K562 treated with DMSO at 1 percent for 24 hours (cell line): ENCODE data around the gene STARD3. TPM values are rescaled to one million over a fixed set of nuclear protein-coding genes. Genes with fewer than 3 reads are reported as not detected.

Experiments
- total RNA-seq: library from RNA; unstranded; fragments of 300-600 nt; gene quantifications from 2 replicates; pipeline ENCODE4 v1.2.3, GENCODE V29; 2022; ENCODE audit warnings: low read depth; ENCODE audit not compliant: insufficient read depth

STARD3 gene
- 97.0 and 108 TPM in 2 replicates for total RNA-seq

DNA sequence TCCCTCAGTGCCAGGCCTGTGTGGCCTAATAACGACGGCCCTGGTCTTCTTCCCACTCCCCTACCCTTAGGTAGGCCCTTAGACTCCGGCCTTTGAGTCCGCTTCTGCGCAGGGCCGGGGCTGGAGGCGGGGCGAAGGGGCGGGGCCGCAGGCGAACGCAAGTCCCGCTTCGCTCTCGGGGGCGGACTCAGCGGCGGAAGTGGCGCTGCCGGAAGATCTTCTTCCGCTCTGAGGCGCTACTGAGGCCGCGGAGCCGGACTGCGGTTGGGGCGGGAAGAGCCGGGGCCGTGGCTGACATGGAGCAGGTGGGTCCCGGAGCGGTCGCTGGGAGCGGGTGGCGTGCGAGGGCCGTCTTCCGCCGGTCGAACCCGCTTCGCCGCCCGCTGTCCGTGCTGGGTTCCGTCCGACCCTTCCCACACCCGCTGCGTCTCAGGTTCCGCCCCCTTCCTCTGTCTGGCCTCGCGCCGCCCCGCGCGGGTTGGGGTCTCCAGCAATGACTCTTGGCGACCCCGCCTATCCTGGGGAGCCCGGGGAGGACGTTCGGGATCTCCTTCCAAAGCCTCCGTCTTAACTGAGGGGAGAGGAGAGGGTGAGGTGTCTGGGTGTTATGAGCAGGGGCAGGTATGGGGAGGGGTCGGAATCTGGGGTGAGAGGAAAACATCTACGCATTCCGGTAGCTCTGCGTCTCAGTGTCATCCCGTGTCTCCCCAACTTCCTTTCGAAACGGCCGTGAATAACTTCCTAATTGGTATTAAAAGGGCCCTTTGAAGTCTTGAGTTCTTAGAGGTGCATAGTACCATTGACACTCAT, at the start of gene STARD3:
Gene STARD3 (plus strand): TSS at position 218 of the 810 bp plus-strand sequence. CDS start 16,388 bp downstream, outside the sequence.

DNA sequence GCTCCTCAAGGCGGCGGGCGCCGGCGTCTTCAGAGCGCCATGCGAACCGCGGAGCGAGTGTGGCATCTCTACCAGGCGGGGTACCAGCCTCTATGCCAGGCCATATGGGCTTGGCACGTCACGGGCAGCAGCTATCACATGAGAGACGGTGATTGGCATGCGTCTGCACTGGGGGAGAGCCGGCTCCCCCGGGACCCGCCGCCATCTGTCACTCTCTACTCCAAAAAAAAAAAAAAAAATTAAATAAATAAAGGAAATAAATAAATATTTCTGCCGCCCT, 29.2 kb upstream of the STARD3 start, which contains the start of gene NEUROD2:
Gene NEUROD2 (minus strand): TSS at position 70 of the 280 bp plus-strand sequence. CDS start 1,321 bp downstream, outside the sequence.

DNA sequence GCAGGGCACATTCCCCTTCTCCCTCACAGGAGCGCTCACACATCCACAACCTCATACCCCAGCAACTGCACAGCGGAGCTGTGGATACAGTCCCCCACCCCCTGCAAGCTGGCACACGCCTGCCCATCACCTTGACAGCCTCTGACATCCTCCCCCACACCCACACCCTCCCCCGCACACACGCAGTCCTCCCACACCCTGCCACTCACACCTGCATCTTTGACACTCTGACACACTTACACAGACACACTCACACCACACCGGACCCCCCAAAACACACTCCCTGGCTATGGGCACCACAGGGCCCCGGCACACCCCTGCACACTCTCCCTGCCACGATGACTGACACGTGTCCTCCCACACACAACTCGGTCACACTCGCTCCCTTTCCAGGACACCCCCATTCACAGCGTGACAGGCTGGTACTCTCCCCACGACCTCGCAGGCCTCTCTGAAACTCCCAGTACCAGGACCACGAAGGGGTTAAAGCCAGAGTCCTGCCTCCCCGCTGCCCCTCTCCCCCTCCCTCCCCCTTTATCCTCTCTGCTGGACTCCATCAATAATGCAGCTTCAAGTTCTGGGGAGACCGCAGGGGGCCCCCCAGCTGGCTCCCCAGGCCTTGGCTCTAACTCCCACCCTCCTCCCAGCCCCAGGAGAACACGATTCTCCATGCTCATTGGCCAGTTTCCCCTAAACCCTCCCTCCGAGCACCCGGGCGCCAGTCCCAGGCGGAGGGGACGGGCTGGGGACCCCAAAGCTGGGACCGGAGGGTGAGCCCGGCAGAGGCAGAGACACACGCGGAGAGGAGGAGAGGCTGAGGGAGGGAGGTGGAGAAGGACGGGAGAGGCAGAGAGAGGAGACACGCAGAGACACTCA, 10.5 kb upstream of the STARD3 start, which contains the start of gene PPP1R1B:
Gene PPP1R1B (plus strand): TSS at position 782 of the 876 bp plus-strand sequence. CDS start 441 bp downstream, outside the sequence.

DNA sequence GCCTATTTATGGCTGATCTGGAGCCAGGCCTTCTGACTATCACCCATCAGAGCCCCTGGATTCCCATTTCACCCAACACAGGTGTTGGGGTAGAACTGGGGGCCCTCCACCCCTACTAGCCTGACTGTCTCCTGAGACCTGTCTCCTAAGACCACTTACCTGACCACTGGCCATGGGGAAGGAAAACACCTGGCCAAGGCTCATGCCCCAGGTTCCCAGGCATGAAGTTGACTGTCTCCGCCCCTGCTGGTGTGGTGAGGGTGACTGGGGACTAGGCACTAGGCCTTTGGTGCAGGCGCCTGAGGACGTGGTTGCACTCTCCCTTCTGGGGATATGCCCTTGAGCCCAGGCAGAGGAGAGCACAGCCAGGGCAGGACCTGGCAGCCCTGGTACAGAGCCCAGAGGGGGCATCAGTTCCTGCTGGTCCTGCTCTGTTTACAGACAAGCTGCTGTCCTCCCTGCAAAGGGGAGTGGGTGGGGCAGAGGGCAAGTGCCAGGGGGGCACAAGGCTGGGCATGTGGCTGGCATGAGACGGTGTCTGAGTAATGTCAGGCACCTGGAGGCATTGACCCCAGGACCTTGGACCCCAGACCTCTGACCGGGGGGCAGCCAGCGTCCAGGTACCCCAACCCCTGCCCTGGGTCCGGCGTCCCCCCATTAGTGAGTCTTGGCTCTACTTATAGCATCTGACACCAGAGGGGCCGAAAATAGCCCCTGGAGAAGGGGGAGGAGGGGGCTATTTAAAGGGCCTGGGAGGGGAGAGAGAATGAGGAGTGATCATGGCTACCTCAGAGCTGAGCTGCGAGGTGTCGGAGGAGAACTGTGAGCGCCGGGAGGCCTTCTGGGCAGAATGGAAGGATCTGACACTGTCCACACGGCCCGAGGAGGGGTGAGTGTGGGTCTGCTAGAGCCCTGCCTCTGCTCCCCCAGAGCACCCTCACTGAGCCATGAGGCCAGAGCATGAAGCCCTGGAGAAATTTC, 27.9 kb downstream of the STARD3 start, which contains the start of gene TCAP:
Gene TCAP (plus strand): TSS at position 769 of the 981 bp plus-strand sequence. CDS start 11 bp downstream, at position 780.

DNA sequence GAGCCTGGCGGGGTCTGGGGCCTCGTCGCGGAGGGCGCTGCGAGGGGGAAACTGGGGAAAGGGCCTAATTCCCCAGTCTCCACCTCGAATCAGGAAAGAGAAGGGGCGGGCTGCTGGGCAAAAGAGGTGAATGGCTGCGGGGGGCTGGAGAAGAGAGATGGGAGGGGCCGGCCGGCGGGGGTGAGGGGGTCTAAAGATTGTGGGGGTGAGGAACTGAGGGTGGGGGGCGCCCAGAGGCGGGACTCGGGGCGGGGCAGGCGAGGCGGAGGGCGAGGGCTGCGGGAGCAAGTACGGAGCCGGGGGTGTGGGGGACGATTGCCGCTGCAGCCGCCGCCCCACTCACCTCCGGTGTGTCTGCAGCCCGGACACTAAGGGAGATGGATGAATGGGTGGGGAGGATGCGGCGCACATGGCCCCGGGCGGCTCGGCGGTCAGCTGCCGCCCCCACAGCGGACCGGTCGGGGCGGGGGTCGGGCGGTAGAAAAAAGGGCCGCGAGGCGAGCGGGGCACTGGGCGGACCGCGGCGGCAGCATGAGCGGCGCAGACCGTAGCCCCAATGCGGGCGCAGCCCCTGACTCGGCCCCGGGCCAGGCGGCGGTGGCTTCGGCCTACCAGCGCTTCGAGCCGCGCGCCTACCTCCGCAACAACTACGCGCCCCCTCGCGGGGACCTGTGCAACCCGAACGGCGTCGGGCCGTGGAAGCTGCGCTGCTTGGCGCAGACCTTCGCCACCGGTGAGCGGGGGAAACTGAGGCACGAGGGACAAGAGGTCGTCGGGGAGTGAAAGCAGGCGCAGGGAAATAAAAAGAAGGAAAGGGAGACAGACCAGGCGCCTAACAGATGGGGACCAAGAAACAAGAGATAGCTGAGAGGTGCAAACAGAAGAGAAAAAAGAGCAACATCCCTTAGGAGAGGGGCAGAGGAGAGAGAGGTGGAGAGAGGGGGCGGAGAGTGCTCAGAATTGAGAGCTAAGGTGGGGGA, 31.3 kb downstream of the STARD3 start, which contains the start of gene PNMT:
Gene PNMT (plus strand): TSS at position 509 of the 980 bp plus-strand sequence. CDS start 23 bp downstream, at position 532.

DNA sequence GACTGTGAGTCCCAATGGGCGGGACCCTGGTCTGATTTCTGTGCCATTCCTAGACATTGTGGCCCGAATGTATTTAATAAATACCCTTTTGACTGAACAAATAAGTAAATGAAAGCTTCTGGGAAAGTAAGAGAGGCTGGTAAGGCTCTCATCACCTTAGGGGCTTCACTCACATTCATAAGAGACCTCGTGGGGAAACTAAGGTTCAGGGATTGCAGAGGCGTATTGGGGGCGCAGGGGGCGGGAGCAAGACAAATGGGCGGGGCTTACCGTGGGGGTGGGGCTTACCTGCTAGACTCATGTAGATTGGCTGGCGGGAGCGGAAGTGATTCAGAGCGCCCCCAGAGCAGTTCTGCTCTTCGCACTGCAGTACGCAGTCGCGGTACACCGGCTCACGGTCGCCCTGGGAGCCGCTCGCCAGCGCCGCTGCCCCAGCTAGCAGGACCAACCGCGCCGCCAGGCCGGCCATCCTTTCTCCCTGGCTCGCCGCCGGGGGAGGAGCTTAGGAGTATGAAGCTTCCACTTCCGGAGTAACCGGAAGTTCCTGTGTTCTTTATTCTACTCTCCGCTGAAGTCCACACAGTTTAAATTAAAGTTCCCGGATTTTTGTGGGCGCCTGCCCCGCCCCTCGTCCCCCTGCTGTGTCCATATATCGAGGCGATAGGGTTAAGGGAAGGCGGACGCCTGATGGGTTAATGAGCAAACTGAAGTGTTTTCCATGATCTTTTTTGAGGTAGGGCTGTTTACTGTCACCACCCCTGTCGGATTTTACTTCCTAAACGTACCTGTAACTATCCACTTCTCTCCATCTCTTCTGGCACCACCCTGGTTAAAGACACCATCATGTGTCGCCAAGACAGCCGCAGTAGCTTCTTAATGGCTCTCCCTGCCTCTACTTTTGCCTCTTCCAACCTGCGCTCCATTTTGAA, 50.9 kb downstream of the STARD3 start, which contains the start of gene PGAP3:
Gene PGAP3 (minus strand): TSS at position 512 of the 929 bp plus-strand sequence. CDS start 43 bp downstream, at position 469.

DNA sequence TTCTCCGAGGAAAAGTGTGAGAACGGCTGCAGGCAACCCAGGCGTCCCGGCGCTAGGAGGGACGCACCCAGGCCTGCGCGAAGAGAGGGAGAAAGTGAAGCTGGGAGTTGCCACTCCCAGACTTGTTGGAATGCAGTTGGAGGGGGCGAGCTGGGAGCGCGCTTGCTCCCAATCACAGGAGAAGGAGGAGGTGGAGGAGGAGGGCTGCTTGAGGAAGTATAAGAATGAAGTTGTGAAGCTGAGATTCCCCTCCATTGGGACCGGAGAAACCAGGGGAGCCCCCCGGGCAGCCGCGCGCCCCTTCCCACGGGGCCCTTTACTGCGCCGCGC, 62.8 kb downstream of the STARD3 start, which contains the start of gene ERBB2:
Gene ERBB2 (plus strand): TSS at position 247 of the 330 bp plus-strand sequence. CDS start 175 bp downstream, outside the sequence.

Other genes starting within 250 kb of the STARD3 start
- 7.3 and 7.4 TPM in 2 replicates for gene FBXL20, start 235.5 kb upstream of the STARD3 start, total RNA-seq
- gene MED1, start 185.9 kb upstream of the STARD3 start, total RNA-seq = 18.2 and 20.7 TPM in 2 replicates
- gene CDK12, start 175.7 kb upstream of the STARD3 start, total RNA-seq = 26.6 and 28.7 TPM in 2 replicates
- gene NEUROD2, start 29.2 kb upstream of the STARD3 start, total RNA-seq = not detected in 2 replicates
- 0.21 TPM in 1 of 2 replicates, not detected in the other for gene PPP1R1B, start 10.2 kb upstream of the STARD3 start, total RNA-seq
- gene TCAP, start 28.2 kb downstream of the STARD3 start, total RNA-seq = 2.6 and 5.7 TPM in 2 replicates
- gene PNMT, start 31.3 kb downstream of the STARD3 start, total RNA-seq = 5.6 and 7.1 TPM in 2 replicates
- gene PGAP3, start 50.9 kb downstream of the STARD3 start, total RNA-seq = 9.9 and 13.3 TPM in 2 replicates
- gene ERBB2, start 62.9 kb downstream of the STARD3 start, total RNA-seq = 7.0 and 8.5 TPM in 2 replicates
- gene MIEN1, start 93.4 kb downstream of the STARD3 start, total RNA-seq = 95.9 and 103 TPM in 2 replicates
- 8.2 and 10.4 TPM in 2 replicates for gene GRB7, start 100.8 kb downstream of the STARD3 start, total RNA-seq
- 0.05 and 0.24 TPM in 2 replicates for gene IKZF3, start 227.2 kb downstream of the STARD3 start, total RNA-seq
- gene ZPBP2, start 231.1 kb downstream of the STARD3 start, total RNA-seq = not detected in 2 replicates